Suprapubic skin (tissue), 3 donors: ENCODE results near the gene U2AF1.
"Not testable (repeated sequence)": the region's sequence is repeated elsewhere in the genome, so short reads cannot be mapped to it uniquely, and the experiment has no call there.

ENCODE experiments used
- EP300 ChIP-seq: sonication (generic); formaldehyde crosslinking; IDR thresholded peaks from one replicate; pipeline ENCODE4 v1.6.1; 2017; ENCODE audit warnings: antibody characterized with exemption
- TF ChIP-seq, protein P1 (sequence below), 2 donors: fragments of 200-600 bp in 1 of 2; fragments of 450-650 bp in 1 of 2; sonication (generic) in 1 of 2; IDR thresholded peaks; one replicate each; pipeline ENCODE4 v1.5.1; 2016 to 2019; ENCODE audit warnings: antibody characterized with exemption in 2 of 2, mild to moderate bottlenecking in 1 of 2, moderate library complexity in 1 of 2

DNA sequence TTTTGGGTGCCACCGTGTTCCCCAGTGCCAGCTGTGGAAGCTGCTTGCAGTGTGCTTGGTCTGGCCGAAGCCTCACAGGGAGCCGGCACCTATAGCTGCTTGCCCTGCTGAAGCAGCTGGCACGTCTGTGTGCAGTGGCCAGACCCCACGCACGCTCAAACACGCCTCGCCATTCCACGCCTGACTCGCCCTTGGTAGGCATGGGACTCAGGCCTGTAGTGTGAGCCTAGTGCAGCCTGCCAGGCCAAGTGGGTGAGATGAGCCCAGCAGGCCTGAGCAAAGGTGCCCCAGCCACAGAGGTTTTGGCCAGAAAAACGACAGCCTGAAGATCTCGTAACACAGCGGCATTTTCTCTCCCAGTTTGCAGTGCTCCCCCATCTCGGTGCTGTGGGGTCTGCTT, 64.1 kb downstream of the U2AF1 start:
- TF ChIP-seq, protein P1, sequence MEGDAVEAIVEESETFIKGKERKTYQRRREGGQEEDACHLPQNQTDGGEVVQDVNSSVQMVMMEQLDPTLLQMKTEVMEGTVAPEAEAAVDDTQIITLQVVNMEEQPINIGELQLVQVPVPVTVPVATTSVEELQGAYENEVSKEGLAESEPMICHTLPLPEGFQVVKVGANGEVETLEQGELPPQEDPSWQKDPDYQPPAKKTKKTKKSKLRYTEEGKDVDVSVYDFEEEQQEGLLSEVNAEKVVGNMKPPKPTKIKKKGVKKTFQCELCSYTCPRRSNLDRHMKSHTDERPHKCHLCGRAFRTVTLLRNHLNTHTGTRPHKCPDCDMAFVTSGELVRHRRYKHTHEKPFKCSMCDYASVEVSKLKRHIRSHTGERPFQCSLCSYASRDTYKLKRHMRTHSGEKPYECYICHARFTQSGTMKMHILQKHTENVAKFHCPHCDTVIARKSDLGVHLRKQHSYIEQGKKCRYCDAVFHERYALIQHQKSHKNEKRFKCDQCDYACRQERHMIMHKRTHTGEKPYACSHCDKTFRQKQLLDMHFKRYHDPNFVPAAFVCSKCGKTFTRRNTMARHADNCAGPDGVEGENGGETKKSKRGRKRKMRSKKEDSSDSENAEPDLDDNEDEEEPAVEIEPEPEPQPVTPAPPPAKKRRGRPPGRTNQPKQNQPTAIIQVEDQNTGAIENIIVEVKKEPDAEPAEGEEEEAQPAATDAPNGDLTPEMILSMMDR (IDR thresholded peaks at IDR 0.05): not testable (repeated sequence)
- TF ChIP-seq EP300: not testable (repeated sequence)
